HL-60 (cell line): ENCODE measurements around the gene B4GALT1.

Experiments used
- CTCF ChIP-seq: IDR thresholded peaks from one replicate; pipeline ENCODE4 v1.5.1; 2011; ENCODE audit warnings: low read length, control low read depth, inconsistent platforms; ENCODE audit not compliant: insufficient read depth
- GABPA ChIP-seq: IDR thresholded peaks from 2 replicates; pipeline ENCODE4 v1.6.1; 2012; ENCODE audit warnings: low read depth
- POLR2AphosphoS5 ChIP-seq: IDR thresholded peaks from 2 replicates; pipeline ENCODE4 v1.6.1; 2012; ENCODE audit warnings: low read depth
- REST ChIP-seq: IDR thresholded peaks from 2 replicates; pipeline ENCODE4 v1.6.1; 2012; ENCODE audit warnings: low read depth; ENCODE audit not compliant: insufficient replicate concordance

- TF ChIP-seq CTCF (no peak), REST (no peak), GABPA (no peak), POLR2AphosphoS5 (no peak)
Observed at GRCh38 chr9:33182519-33182918, 15.4 kb upstream of the B4GALT1 start.
